ENCODE data around the gene PDE4D.

PDE4D gene

GRCh38 chr5:59132131-59132530 is 761.4 kb downstream of the PDE4D start:
- no peak for TF ChIP-seq CTCF (IDR thresholded peaks at IDR 0.05; ENCODE audit: extremely low read depth, missing control alignments)
- no peak for DNase-seq (ENCODE audit: low spot score)

- DNase-seq (ENCODE audit: low spot score), result no peak
- TF ChIP-seq CTCF (IDR thresholded peaks at IDR 0.05; ENCODE audit: extremely low read depth, missing control alignments), result no peak
These were observed 763.1 kb downstream of the PDE4D start for GRCh38 chr5:59130431-59130830.

- no peak for DNase-seq (ENCODE audit: low spot score)
- TF ChIP-seq CTCF (IDR thresholded peaks at IDR 0.05; ENCODE audit: extremely low read depth, missing control alignments), result no peak
These were observed 764.8 kb downstream of the PDE4D start for GRCh38 chr5:59128646-59129290.

- no peak for TF ChIP-seq CTCF (IDR thresholded peaks at IDR 0.05; ENCODE audit: extremely low read depth, missing control alignments)
- no peak for DNase-seq (ENCODE audit: low spot score)
These were observed 766.6 kb downstream of the PDE4D start for GRCh38 chr5:59126708-59127573.

- TF ChIP-seq CTCF (IDR thresholded peaks at IDR 0.05; ENCODE audit: extremely low read depth, missing control alignments), result no peak
- no peak for DNase-seq (ENCODE audit: low spot score)
These were observed 767.4 kb downstream of the PDE4D start for GRCh38 chr5:59126016-59126707.

GRCh38 chr5:59125011-59125961 is 768.2 kb downstream of the PDE4D start:
- DNase-seq (ENCODE audit: low spot score), result peak; percentile 6

More at GRCh38 chr5:59125011-59125961, 768.2 kb downstream of the PDE4D start:
- no peak for TF ChIP-seq CTCF (IDR thresholded peaks at IDR 0.05; ENCODE audit: extremely low read depth, missing control alignments)

Measured in GM20000 (cell line).